Liver (tissue), 3 donors: ENCODE data around the gene DST.

Source experiments
- GABPA ChIP-seq, 2 donors: IDR thresholded peaks in 1 of 2; conservative IDR thresholded peaks in 1 of 2; 2 replicates each; pipeline ENCODE4 v1.6.1; 2016; ENCODE audit warnings: antibody characterized with exemption in 2 of 2, mild to moderate bottlenecking in 1 of 2, moderate library complexity in 1 of 2
- JUND ChIP-seq, 2 donors: IDR thresholded peaks; 2 replicates each; pipeline ENCODE4 v1.6.1; 2016; ENCODE audit warnings: antibody characterized with exemption in 2 of 2
- RXRA ChIP-seq, 2 donors: IDR thresholded peaks; 2 replicates each; pipeline ENCODE4 v1.6.1; 2017 to 2018; ENCODE audit warnings: antibody characterized with exemption in 2 of 2, mild to moderate bottlenecking in 1 of 2
- TAF1 ChIP-seq: conservative IDR thresholded peaks from 2 replicates; pipeline ENCODE4 v1.6.1; 2016; ENCODE audit warnings: antibody characterized with exemption, mild to moderate bottlenecking
- TF ChIP-seq, protein P1 (sequence below): fragments of 150-350 bp; IDR thresholded peaks from 2 replicates; pipeline ENCODE4 v1.5.1; 2017; ENCODE audit warnings: improper control_type of control experiment, low read depth, low read length; ENCODE audit not compliant: missing input control
- TF ChIP-seq, protein P2 (sequence below): IDR thresholded peaks from 2 replicates; pipeline ENCODE4 v1.6.1; 2016; ENCODE audit warnings: antibody characterized with exemption
- TF ChIP-seq, protein P3 (sequence below): IDR thresholded peaks from 2 replicates; pipeline ENCODE4 v1.6.1; 2016; ENCODE audit warnings: antibody characterized with exemption
- TF ChIP-seq, protein P4 (sequence below): IDR thresholded peaks from 2 replicates; pipeline ENCODE4 v1.6.1; 2016; ENCODE audit warnings: antibody characterized with exemption
- donor health status: healthy.
- donor health status: healthy.

DNA sequence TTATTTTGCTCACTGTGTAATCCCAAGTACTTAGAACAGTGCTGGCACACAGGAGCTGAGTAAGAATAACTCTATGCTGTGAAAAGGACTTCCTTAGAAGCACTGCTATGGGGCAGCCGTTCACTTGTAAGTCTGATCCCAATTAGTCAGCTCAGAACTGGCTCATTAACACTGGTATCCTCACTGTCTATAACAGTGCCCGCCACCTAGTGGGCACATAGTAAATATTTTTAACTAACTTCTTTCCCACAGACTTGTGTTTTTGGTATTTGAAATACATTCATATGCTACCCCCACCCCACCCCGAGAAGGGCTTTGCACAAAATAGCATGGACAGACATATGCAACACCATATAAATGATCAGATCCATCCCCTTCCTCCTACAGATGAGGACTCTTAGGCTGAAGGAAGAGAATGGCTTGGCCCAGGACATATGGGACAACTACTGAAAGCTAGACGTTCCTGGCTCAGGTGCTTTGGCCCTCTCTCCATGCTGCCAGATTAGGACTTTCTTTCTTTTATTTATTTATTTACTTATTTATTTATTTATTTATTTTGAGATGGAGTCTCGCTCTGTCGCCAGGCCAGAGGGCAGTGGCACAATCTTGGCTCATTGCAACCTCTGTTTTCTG is 47.1 kb downstream of the DST start:
- TF ChIP-seq, protein P1, sequence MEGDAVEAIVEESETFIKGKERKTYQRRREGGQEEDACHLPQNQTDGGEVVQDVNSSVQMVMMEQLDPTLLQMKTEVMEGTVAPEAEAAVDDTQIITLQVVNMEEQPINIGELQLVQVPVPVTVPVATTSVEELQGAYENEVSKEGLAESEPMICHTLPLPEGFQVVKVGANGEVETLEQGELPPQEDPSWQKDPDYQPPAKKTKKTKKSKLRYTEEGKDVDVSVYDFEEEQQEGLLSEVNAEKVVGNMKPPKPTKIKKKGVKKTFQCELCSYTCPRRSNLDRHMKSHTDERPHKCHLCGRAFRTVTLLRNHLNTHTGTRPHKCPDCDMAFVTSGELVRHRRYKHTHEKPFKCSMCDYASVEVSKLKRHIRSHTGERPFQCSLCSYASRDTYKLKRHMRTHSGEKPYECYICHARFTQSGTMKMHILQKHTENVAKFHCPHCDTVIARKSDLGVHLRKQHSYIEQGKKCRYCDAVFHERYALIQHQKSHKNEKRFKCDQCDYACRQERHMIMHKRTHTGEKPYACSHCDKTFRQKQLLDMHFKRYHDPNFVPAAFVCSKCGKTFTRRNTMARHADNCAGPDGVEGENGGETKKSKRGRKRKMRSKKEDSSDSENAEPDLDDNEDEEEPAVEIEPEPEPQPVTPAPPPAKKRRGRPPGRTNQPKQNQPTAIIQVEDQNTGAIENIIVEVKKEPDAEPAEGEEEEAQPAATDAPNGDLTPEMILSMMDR, result peak; percentile 36
- TF ChIP-seq, protein P2, sequence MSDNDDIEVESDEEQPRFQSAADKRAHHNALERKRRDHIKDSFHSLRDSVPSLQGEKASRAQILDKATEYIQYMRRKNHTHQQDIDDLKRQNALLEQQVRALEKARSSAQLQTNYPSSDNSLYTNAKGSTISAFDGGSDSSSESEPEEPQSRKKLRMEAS, result no peak
- TF ChIP-seq RXRA (IDR thresholded peaks at IDR 0.05) (no peak), GABPA (IDR thresholded peaks at IDR 0.05 in 1 of 2, conservative IDR thresholded peaks at IDR 0.05 in 1 of 2) (no peak), TAF1 (no peak), JUND (IDR thresholded peaks at IDR 0.05) (no peak)
- TF ChIP-seq, protein P3, sequence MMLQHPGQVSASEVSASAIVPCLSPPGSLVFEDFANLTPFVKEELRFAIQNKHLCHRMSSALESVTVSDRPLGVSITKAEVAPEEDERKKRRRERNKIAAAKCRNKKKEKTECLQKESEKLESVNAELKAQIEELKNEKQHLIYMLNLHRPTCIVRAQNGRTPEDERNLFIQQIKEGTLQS, result no peak
- TF ChIP-seq, protein P4, sequence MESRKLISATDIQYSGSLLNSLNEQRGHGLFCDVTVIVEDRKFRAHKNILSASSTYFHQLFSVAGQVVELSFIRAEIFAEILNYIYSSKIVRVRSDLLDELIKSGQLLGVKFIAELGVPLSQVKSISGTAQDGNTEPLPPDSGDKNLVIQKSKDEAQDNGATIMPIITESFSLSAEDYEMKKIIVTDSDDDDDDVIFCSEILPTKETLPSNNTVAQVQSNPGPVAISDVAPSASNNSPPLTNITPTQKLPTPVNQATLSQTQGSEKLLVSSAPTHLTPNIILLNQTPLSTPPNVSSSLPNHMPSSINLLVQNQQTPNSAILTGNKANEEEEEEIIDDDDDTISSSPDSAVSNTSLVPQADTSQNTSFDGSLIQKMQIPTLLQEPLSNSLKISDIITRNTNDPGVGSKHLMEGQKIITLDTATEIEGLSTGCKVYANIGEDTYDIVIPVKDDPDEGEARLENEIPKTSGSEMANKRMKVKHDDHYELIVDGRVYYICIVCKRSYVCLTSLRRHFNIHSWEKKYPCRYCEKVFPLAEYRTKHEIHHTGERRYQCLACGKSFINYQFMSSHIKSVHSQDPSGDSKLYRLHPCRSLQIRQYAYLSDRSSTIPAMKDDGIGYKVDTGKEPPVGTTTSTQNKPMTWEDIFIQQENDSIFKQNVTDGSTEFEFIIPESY, result no peak
